ENCODE results near the gene OR6P1. TPM values are rescaled to one million over a fixed set of nuclear protein-coding genes. Genes with fewer than 3 reads are reported as not detected.

Gene OR6P1
- total RNA-seq, 3 donors from 2014 or later = not detected

GRCh38 chr1:158547533-158547932, 22.8 kb downstream of the OR6P1 start:
- Mint-ChIP-seq H3K27me3 (ENCODE audit: low read depth) (peaks cover 21% of the 10 kb centered on the region), H3K36me3 (ENCODE audit: insufficient read depth) (no peaks in the 10 kb centered on the region)

GRCh38 chr1:158537609-158538008, 32.8 kb downstream of the OR6P1 start:
- no peak overlapping the region for H3K4me3 Mint-ChIP-seq
- H3K9me3 Mint-ChIP-seq = no peaks in the 10 kb centered on the region
- ATAC-seq (no peak), DNase-seq (no peak)
- peaks cover 1% of the 10 kb centered on the region for H3K4me1 Mint-ChIP-seq (ENCODE audit: low read depth)
- H3K36me3 Mint-ChIP-seq (ENCODE audit: insufficient read depth) = no peaks in the 10 kb centered on the region
- peaks cover under 1% of the 10 kb centered on the region for H3K27me3 Mint-ChIP-seq (ENCODE audit: low read depth)

More at GRCh38 chr1:158547533-158547932, 22.8 kb downstream of the OR6P1 start:
- no peaks in the 10 kb centered on the region for H3K4me1 Mint-ChIP-seq (ENCODE audit: low read depth)
- H3K9me3 Mint-ChIP-seq = no peaks in the 10 kb centered on the region
- DNase-seq (no peak), ATAC-seq (no peak)
- no peak overlapping the region for H3K4me3 Mint-ChIP-seq

GRCh38 chr1:158534496-158534895, 35.9 kb downstream of the OR6P1 start:
- H3K27me3 Mint-ChIP-seq (ENCODE audit: low read depth) = peaks cover 4% of the 10 kb centered on the region
- no peak overlapping the region for H3K4me3 Mint-ChIP-seq
- ATAC-seq (no peak), DNase-seq (no peak)
- H3K4me1 Mint-ChIP-seq (ENCODE audit: low read depth) = peaks cover 1% of the 10 kb centered on the region
- H3K9me3 Mint-ChIP-seq = no peaks in the 10 kb centered on the region
- H3K36me3 Mint-ChIP-seq (ENCODE audit: insufficient read depth) = no peaks in the 10 kb centered on the region

- H3K4me1 Mint-ChIP-seq (ENCODE audit: low read depth) = no peaks in the 10 kb centered on the region
- no peaks in the 10 kb centered on the region for H3K36me3 Mint-ChIP-seq (ENCODE audit: insufficient read depth)
- peaks cover 12% of the 10 kb centered on the region for H3K9me3 Mint-ChIP-seq
- DNase-seq (no peak), ATAC-seq (no peak)
- H3K27me3 Mint-ChIP-seq (ENCODE audit: low read depth) = peaks cover 36% of the 10 kb centered on the region
- no peak overlapping the region for H3K4me3 Mint-ChIP-seq
Measured at GRCh38 chr1:158527190-158527815, 43.1 kb downstream of the OR6P1 start.

GRCh38 chr1:158521666-158522058, 48.7 kb downstream of the OR6P1 start:
- no peak for ATAC-seq
- Mint-ChIP-seq H3K4me3 (no peak overlapping the region), H3K9me3 (no peaks in the 10 kb centered on the region), H3K36me3 (ENCODE audit: insufficient read depth) (no peaks in the 10 kb centered on the region), H3K4me1 (ENCODE audit: low read depth) (no peaks in the 10 kb centered on the region), H3K27me3 (ENCODE audit: low read depth) (peaks cover 27% of the 10 kb centered on the region)
- DNase-seq = no peak

GRCh38 chr1:158520955-158521665, 49.3 kb downstream of the OR6P1 start:
- H3K4me3 Mint-ChIP-seq = no peak overlapping the region

GRCh38 chr1:158520021-158520420, 50.4 kb downstream of the OR6P1 start:
- Mint-ChIP-seq H3K4me1 (ENCODE audit: low read depth) (no peaks in the 10 kb centered on the region), H3K36me3 (ENCODE audit: insufficient read depth) (no peaks in the 10 kb centered on the region), H3K9me3 (no peaks in the 10 kb centered on the region), H3K27me3 (ENCODE audit: low read depth) (peaks cover 23% of the 10 kb centered on the region), H3K4me3 (no peak overlapping the region)
- DNase-seq (no peak), ATAC-seq (no peak)

More at GRCh38 chr1:158520955-158521665, 49.3 kb downstream of the OR6P1 start:
- Mint-ChIP-seq H3K4me1 (ENCODE audit: low read depth) (no peaks in the 10 kb centered on the region), H3K9me3 (no peaks in the 10 kb centered on the region), H3K36me3 (ENCODE audit: insufficient read depth) (no peaks in the 10 kb centered on the region), H3K27me3 (ENCODE audit: low read depth) (peaks cover 24% of the 10 kb centered on the region)
- DNase-seq = no peak
- no peak for ATAC-seq

- ATAC-seq (no peak), DNase-seq (no peak)
- H3K27me3 Mint-ChIP-seq (ENCODE audit: low read depth) = peaks cover 9% of the 10 kb centered on the region
- no peaks in the 10 kb centered on the region for H3K4me1 Mint-ChIP-seq (ENCODE audit: low read depth)
- no peaks in the 10 kb centered on the region for H3K9me3 Mint-ChIP-seq
- no peaks in the 10 kb centered on the region for H3K36me3 Mint-ChIP-seq (ENCODE audit: insufficient read depth)
- no peak overlapping the region for H3K4me3 Mint-ChIP-seq
Measured at GRCh38 chr1:158516966-158517365, 53.4 kb downstream of the OR6P1 start.

Other genes starting within 250 kb of the OR6P1 start
- gene CD1B, start 239.0 kb downstream of the OR6P1 start, total RNA-seq = not detected
- gene CD1E, start 216.7 kb downstream of the OR6P1 start, total RNA-seq = not detected
- not detected for gene OR10T2, start 171.1 kb downstream of the OR6P1 start, total RNA-seq
- gene OR10K2, start 144.3 kb downstream of the OR6P1 start, total RNA-seq = not detected
- gene OR10K1, start 108.7 kb downstream of the OR6P1 start, total RNA-seq = not detected
- gene OR10R2, start 98.4 kb downstream of the OR6P1 start, total RNA-seq = not detected
- gene OR6Y1, start 16.2 kb downstream of the OR6P1 start, total RNA-seq = not detected
- not detected for gene OR10X1, start 9.3 kb upstream of the OR6P1 start, total RNA-seq
- not detected for gene OR10Z1, start 34.7 kb upstream of the OR6P1 start, total RNA-seq
- gene SPTA1, start 116.1 kb upstream of the OR6P1 start, total RNA-seq = under 1 TPM in 2 of 3 donors, not detected in 1; 0.40 TPM
- not detected for gene OR6K2, start 130.1 kb upstream of the OR6P1 start, total RNA-seq
- not detected for gene OR6K3, start 150.1 kb upstream of the OR6P1 start, total RNA-seq
- not detected for gene OR6K6, start 184.1 kb upstream of the OR6P1 start, total RNA-seq
- not detected for gene OR6N1, start 201.6 kb upstream of the OR6P1 start, total RNA-seq
- not detected for gene OR6N2, start 210.6 kb upstream of the OR6P1 start, total RNA-seq

All from activated T-cell treated with anti-CD3 and anti-CD28 coated beads, Interleukin-2, amount 50 U/mL, for 4 hours (primary cell).